ENCODE results near the gene PRPF4.

GRCh38 chr9:113293285-113293878 is 17.9 kb downstream of the PRPF4 start:
- TF ChIP-seq CTCF (IDR thresholded peaks at IDR 0.05), result no peak
- no peak for TF ChIP-seq POLR2A (IDR thresholded peaks at IDR 0.05)
- TF ChIP-seq EP300 (IDR thresholded peaks at IDR 0.05), result no peak

All from tibial nerve (tissue), 4 donors.